GM12878 (cell line): ENCODE data around the gene SRCAP.

ENCODE experiments used
- CREB1 ChIP-seq: IDR thresholded peaks from 2 replicates; pipeline ENCODE4 v1.6.1; 2012; ENCODE audit warnings: low read depth, mild to moderate bottlenecking, inconsistent platforms
- CTCF ChIP-seq, 3 experiments: IDR thresholded peaks in 2 of 3; conservative IDR thresholded peaks in 1 of 3; 2 replicates each; pipeline ENCODE4 v1.5.1; 2011; ENCODE audit warnings: low read depth in 3 of 3, low read length in 3 of 3, mild to moderate bottlenecking in 3 of 3, control low read depth in 2 of 3, moderate library complexity in 2 of 3, inconsistent platforms in 1 of 3, mixed read lengths in 1 of 3; ENCODE audit not compliant: control insufficient read depth in 2 of 3, insufficient read depth in 1 of 3; ENCODE audit errors: extremely low read depth in 1 of 3
- DPF2 ChIP-seq: fragments of 450-650 bp; IDR thresholded peaks from 2 replicates; pipeline ENCODE4 v1.6.1; 2017; ENCODE audit warnings: mild to moderate bottlenecking
- EZH2 ChIP-seq: IDR thresholded peaks from 2 replicates; pipeline ENCODE4 v1.6.1; 2012; ENCODE audit warnings: low read depth, mild to moderate bottlenecking, control low read depth, inconsistent platforms, low read length, borderline replicate concordance; ENCODE audit not compliant: control insufficient read depth
- NBN ChIP-seq: fragments of 450-650 bp; IDR thresholded peaks from 2 replicates; pipeline ENCODE4 v1.6.1; 2016
- SPI1 ChIP-seq: IDR thresholded peaks from 2 replicates; pipeline ENCODE4 v1.6.1; 2011; ENCODE audit warnings: low read depth, mild to moderate bottlenecking, low read length, moderate library complexity, borderline replicate concordance; ENCODE audit not compliant: insufficient read depth

- TF ChIP-seq SPI1 (no peak), DPF2 (no peak), NBN (no peak), EZH2 (no peak), CTCF (IDR thresholded peaks at IDR 0.05 in 2 of 3, conservative IDR thresholded peaks at IDR 0.05 in 1 of 3; ENCODE audit: control insufficient read depth in 2 of 3, extremely low read depth in 1 of 3, insufficient read depth in 1 of 3, low read depth in 3 of 3, low read length in 3 of 3) (no peak), CREB1 (no peak)
Measured at GRCh38 chr16:30746638-30747175, 47.7 kb downstream of the SRCAP start.
